HG03558 (cell line): ENCODE measurements around the gene SHISA4.
"Not testable (repeated sequence)": the region's sequence is repeated elsewhere in the genome, so short reads cannot be mapped to it uniquely, and the experiment has no call there.

Experiments
- ATAC-seq: cut with Tn5 transposase; IDR thresholded peaks from one replicate; pipeline ENCODE4 v1.9.1; 2021; ENCODE audit warnings: moderate number of reproducible peaks; ENCODE audit not compliant: unreplicated experiment; ENCODE audit errors: extremely low read depth

The SHISA4 gene

DNA sequence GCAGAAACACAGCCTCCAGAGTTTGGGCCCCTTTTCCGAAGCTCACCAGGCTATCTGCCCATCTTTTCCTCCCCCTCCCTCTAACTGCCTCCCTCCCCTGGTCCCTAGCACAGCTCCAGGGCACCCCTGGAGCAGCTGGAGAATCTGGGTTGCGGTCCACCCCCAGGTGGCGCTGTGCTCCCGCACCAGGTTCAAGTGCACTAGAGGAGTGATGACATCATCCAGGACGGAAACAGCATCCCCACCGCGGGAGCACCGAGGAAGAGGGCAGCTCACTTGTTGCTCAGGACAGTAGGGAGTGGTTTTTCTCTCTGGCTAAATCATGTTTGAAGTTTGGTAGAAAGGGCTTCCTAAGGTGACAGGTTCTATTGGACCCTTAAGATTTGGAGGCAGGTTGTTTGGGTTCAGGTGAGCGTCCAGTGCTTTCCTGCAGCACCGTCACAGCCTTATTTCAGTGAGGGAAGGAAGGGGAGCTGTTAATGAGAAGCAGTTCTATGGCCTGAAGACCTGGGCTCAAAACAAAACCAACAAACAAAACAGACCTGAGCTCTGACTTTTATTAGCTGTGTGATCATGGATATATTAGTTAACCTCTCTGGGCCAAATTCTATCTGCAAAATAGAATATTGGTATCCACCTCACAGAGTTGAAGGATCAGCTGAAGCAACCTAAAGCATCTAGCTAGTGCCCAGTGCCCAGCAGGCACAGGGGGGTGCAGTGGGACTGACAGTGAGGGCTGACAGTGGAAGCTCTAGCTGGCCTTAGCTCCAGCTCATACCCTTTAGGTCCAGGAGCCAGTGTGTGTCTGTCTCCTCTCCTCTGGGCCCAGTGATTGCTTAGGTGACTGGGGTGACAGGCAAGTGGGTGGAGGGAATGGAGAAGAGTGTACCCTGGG lies 7.5 kb downstream of the SHISA4 start:
- peak; percentile 70 for ATAC-seq

DNA sequence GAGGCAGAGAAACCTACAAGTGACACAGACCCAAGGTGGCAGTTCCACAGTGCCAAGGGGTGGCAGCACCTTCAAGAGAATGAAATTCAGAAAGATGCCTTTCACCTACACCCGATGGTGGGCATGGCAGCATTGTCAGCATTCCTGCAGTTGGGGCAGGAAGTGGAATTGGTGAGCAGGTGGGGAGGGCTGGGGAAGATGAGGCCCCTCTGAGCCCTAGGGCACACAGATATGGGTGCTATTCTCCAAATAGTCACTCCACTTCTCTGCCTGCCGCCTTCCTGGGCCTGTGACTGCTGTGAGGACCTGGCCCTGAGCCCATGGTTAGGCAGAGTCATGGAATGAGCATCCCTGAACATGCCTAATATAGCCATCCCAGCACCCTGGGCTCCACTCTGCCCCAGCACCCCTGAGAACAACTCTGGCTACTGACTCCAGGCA lies 8.3 kb downstream of the SHISA4 start:
- ATAC-seq: no peak

DNA sequence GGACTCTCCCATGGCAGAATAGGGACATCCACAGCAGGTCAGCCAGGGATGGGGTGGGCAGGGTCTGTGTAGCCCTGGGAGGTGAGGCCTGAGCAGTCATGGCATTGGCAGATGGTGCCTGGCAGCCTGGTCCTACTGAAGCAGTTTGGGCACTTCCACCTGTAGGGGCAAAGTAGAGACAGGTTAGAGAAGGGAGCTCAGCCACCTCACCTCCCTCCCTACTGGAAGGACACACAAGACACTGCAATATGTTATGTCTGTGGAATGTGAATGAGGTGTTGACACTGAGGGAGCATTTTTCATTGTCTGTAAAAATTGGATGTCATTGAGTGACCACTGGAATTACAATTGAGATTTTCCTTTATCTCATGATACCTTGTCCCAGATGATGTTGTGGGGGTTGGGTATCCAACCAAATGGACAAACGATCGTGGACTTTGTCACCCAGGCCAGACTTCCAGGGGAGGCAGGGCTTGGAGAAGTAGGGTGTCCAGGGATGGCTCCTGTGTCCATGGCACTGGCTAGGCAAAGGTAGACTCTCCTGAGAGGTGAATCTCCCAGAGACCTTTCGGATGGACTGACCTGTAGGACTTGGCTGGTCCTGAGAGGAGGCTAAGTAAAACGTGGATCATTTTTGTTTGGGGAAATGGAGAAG lies 9.7 kb downstream of the SHISA4 start:
- ATAC-seq: no peak

DNA sequence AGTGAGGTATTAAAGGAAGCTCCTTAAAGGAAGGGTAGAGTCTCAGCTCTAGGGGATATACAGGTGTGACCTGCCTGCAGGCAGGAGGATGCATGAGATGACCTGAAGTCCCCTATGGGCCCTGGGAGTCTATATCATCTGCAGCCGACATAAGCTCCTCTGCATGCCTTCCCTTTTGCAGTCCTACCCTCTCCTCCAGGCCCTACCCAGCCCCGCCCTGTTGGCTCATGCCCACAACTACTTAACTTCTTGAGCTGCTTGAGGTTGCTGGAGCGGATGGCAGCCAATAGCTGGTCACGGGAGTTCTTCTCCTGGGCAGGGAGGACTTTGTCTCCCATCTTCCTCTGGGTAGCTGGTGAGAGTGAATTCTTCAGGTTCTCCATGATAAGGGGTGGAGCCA lies 10.3 kb downstream of the SHISA4 start:
- ATAC-seq: no peak

DNA sequence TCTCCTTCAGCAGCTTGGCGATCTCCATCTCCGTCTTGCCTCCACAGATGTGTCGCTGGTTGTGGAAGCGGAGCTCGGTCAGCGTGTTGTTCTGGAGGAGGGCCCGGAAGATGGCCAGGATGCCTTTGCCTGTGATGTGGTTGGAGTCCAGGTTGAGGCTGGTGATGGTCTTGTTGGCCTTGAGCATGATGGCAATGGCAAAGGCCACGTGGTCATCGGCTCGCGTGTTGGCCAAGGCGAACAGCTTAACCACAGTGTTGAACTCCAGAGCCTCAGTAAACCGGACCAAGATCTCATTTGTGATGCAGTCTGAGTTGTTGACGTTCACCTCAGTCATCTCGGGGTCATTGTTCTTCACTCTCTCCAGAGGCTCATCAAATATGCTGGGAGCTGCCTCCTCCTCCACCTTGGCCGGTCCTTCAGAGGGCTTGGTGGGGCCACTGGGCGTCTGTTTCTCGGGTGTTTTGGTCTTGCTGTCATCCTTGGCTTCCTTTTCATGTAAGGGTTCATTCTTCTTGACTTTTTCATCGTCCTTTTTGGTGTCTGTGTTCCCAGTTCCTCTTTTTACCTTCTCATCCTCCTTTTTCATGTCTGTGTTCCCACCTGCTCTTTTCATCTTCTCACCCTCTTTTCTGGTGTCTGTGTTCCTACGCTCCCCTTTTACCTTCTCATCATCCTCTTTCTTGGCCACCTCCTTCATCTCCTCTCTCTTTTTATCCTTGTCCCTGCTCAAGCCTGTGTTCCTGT lies 11.2 kb downstream of the SHISA4 start:
- no peak for ATAC-seq

DNA sequence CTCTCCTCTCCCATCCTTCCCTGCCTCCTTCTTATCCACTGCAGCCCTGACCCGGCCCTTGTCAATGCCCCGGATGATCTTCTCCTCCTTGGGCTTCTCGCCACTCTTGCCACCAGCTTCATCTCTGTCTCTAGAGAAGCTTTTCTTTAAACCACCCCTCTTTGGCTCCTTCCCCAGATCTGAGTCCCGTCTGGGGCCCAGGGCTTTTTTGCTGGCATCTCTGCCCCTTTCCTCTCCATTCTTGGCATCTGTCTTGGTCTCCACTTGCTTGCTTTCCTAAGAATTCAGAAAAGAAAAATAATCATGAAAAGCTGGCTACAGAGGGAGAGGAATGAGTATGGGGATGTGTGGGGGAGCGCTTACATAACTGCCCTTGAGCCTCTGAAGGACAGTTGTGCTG lies 11.8 kb downstream of the SHISA4 start:
- ATAC-seq: no peak

DNA sequence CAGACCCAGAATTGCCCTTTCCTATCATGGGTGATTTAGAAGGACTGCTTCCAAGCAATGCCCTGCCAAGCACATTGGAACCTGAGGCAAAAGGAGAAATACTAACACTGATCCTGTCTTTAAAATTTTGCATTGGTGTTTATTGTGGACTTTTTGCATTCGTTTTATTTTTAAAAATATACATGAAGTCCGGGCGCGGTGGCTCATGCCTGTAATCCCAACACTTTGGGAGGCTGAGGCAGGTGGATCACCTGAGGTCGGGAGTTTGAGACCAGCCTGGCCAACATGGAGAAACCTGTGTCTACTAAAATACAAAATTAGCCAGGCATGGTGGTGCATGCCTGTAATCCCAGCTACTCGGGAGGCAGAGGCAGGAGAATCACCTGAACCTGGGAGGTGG lies 12.3 kb downstream of the SHISA4 start:
- ATAC-seq: not testable (repeated sequence)

DNA sequence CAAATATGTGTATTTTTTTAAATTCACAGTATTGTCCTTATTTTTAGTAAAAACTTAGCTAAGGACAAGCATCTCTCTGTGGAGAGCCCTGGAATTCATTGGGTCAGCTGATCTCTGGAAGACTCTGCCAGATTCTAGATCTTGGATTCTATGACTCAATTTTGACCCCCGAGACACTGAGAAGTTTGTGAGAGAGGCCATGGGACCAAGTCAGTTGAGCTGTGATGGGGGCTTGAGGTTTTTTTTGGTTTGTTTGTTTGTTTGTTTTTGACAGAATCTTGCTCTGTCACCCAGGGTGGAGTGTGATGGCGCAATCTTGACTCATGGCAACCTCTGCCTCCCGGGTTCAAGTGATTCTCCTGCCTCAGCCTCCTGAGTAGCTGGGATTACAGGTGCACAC lies 13.5 kb downstream of the SHISA4 start:
- no peak for ATAC-seq

DNA sequence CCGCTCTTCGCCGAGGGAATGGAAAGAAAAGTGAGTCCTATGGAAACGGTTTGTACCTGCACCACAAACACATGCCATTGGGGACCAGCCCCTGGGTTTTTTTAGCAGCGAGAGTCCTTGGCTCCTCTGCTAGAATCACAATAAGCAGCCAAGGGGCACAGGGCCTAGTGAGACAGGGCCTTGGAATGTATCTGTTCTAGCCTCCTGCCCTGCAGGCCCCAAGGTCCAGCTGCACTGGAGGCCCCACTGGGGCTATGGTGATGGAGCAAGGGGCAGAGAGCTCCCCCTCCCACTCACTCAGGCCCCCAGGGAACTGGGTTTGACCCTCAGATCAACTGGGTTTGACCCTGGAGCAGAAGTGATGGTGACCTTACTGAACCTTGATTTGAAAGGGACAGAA lies 14.4 kb downstream of the SHISA4 start:
- ATAC-seq: no peak

DNA sequence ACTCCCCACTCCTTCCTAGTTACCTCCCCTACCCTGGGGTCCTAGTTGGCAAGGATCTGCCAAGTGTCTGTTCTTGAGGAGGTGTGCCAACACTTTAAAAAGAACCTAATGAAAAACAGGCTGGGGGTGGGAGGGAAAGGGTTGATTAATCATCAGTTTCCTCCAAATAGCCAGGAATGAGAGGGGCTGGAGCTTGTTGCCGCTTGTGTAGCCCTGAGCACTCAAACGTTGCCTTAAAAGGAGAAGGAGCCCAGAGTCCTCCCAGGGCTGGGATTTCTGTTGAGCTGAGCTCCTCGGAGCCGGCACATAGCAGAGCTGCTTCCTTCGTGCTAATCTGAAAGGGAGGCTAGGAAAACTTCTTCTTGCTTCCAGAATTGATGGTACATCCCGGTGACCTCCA lies 15.9 kb downstream of the SHISA4 start:
- no peak for ATAC-seq

DNA sequence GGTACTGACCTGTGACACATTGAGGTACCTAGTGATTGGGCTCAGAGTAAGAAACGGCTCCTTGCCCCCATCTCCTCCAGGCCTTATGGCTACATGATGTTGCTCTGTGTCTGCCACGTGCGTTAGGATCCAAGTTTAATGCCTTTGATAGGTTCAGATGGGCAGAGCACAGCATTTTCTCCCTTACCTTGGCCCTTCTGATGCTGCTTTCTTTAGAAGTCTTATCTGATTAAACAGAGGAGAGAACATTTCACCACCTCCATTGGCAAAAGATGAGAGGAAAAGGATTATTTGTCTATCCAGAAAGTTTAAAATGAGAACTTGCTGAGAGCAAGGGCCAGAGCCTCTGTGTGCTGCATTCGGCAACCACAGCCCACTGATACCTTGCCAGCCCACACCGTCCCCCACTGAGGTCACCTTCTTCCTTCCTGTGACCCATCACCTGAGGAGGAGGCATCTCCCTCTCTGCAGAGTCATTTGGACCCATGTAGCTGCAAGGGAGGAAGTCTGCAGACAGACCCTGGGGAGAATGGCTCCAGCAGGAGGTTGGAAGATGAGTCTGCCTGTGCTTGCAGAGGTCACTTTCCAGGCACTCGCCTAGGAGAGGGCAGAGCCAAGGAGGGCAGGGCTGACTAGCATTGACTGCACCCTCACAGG lies 16.7 kb downstream of the SHISA4 start:
- no peak for ATAC-seq

DNA sequence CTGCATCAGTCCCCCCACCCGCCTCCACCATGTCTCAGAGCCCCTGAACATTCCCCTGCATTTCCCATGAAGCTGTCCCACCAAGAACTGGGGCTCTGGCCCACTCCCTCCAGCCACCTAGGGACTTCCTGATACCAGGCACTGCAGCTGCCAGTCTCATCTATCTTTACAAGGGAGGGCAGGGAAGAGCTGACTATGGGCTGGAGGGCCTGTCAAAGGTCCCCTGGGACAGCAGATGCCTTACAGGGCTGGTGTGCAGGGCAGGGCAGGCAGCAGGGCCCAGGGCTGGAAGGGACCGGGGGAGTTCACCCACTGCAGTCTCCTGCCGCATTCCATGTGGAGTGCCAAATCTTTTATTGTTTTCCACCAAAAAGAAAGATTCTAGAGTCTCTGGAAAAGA lies 17.6 kb downstream of the SHISA4 start:
- no peak for ATAC-seq

DNA sequence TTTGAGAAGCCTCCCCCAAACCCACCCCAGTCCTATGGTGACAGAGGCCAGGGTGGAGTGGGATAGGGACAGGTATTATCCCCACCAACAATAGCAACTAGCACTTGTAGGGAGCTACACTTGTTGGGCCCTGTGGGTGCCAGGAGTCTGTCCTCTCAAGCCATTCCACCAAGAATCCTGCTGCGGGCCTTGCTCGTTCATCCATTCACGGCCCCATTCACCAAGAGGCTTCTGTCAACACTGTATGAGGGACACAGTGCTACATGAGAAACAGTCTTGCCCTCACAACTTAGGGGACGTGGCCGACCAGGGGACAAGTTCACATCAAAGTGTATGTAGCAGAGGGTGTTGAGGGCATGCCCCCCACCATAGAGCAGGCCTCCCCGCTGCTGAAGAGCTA lies 18.9 kb downstream of the SHISA4 start:
- ATAC-seq: no peak

DNA sequence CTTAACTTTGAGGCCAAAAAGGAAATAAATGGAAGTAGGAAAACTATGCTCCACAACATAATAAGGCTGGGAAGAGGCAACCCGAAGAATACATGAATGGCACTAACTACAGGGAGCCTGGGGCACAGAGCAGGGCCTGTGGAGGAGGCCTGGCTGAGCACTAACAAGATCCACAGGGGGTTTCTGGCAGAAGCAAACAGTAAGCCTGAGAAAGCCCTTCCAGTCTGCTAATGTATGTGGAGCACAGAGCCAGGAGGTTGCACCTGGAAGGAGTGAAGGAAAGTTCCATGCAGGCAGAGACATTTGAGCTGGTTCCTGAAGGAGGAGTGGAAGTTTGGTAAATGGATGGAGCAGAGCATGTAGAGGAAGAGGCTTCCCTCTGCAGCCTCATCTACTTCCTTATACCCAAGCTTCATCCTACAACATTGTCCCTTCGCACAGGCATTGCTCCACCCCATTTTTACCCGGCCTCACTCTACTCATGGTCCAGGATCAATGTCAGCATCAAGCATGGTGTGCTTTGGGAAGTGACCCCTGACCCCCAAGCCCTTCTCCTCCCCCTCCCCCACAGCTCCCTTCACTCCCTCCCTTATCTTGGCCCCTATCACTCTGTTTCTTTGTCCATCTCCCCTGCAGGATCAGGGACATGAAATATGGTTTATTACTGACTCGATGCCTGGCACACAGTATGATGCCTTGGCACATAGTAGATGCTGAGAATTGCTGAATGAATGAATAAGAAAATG lies 23.3 kb downstream of the SHISA4 start:
- no peak for ATAC-seq

DNA sequence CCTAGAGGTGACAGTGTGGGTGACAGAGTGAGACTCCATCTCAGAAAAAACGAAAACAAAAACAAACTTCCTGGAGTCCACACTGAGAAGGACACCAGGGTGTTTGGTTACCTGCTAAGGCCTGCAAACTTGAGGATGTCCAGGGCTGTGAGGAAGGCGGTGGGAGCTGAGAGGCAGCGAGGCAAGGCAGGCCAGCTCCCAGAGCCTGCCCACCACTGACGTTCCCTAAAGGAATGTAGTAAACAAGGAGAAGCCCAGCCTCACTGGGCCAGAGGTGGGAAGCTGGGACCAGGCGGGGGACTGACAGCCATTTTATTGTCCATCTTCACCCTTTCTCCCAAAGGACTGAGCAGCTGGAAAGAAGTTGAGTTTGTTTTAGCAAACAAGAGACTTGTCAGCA lies 24.1 kb downstream of the SHISA4 start:
- ATAC-seq: no peak

DNA sequence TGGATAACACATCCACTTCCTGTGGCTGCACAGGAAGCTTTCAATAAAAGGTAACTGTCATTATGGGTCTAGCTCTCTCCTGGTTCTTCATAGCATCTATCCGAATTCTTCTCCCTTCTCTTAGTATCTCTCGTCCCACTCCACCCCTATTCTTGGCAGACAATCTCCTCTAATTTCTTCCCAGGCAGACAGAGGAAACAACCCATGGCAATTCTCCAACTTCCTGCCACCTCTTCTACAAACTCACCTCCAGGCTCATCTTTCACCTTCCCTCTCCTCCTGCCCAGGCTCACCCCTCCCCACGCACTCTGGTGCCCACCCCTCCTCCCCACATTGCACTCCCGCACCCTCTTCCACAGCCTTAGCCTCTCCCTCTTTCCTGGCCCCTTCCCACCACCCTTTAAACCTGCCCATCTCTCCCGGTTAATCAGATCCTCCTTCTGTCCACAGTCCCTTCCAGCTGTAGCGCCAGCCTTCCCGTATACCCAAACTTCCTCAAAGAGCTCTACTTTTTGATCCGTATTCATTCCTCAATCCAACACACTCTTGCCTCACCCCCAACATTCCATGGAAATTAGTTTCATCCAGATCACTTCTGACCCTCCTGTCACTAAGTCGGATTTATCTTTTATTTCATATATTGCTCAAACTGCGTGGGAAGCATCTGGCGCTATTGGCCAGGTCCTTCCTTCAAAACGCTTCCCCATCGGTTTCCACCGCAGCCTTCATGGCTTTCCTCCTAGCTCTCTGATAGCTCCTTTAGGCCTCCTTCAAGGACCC lies 25.9 kb downstream of the SHISA4 start:
- no peak for ATAC-seq

DNA sequence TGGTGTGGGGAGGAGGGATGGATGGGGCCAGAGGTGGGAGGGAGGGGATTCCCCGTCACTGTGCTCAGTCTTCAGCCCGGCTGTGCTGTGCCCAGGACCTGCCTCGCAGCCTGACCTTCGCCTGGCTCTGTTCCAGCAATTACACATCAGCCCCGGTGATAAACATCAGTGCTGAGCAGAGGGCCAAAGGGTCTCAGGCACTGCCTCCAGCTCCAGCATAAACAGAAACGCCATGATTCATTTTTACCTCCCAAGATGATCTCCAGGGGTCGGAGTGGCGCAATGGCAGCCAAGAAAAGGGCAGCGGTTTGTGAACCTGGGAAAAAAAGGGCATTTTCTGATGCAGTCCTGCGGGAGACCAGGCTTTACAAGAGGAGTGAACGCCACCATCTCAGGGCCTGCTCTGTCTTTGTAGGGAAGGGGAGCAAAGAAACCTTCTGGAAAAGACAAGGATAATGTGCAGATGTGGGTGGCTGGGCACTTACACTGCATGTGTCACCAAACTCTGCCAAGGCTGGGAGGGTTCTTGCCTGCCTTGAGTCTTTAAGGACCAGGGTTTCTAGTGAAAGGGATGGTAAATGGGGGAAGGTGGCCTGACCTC lies 28.1 kb downstream of the SHISA4 start:
- no peak for ATAC-seq

DNA sequence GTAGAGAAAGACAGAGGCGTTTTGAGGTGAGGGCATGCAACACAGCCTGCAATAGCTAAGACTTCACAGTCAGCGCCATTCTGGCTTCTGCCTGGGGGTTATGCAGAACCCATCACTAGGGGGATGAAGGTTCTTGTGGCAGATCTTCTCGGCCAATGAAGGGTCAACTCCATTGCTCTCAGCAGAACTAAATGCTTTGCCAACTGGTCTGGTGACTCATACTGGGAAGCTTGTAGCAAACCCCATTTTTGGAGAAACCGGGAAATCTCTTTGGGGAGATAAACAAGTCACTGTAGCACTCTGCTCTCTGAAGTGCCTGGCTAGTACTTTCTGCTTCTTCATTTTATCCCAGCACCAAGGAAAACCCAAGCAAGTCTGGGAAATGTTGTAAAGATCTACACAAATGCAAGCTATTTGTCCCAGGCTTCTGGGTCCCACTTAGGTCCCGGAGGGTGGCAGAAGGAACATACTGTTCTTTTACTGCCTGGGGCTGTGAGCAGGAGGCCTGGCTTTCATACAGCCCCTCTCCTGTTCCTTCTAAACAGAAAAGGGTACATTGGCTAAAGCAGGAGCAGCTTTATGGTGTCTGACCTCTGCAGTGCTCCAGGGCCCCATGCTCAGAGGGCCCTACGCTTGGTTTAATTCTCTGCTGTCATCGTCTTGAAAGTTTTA lies 28.8 kb downstream of the SHISA4 start:
- no peak for ATAC-seq
